H9 (cell line): Measurements from ENCODE around the gene RRAGD. TPM values are rescaled to one million over a fixed set of nuclear protein-coding genes. Genes with fewer than 3 reads are reported as not detected.

Source experiments
- DNase-seq: peaks from one replicate; pipeline ENCODE4 v3.0.0-alpha.2; 2017
- H2AFZ ChIP-seq: one replicate; pipeline ENCODE4 v1.6.1; 2013; ENCODE audit warnings: mild to moderate bottlenecking, low read length, control low read depth, moderate library complexity
- H2AK5ac ChIP-seq: 2 replicates; pipeline ENCODE4 v1.6.1; 2013; ENCODE audit warnings: low read length, control low read depth, mixed read lengths; ENCODE audit not compliant: insufficient read length
- H2BK120ac ChIP-seq: one replicate; pipeline ENCODE4 v1.6.1; 2013; ENCODE audit warnings: low read depth, mild to moderate bottlenecking, low read length, control low read depth, inconsistent platforms; ENCODE audit not compliant: poor library complexity, severe bottlenecking
- H2BK12ac ChIP-seq: 2 replicates; pipeline ENCODE4 v1.6.1; 2013; ENCODE audit warnings: low read length, control low read depth, mixed read lengths, low read depth; ENCODE audit not compliant: insufficient read length
- H2BK15ac ChIP-seq: 2 replicates; pipeline ENCODE4 v1.6.1; 2013; ENCODE audit warnings: low read depth, low read length, control low read depth
- H2BK20ac ChIP-seq: one replicate; pipeline ENCODE4 v1.6.1; 2013; ENCODE audit warnings: low read depth, mild to moderate bottlenecking, low read length, control low read depth, inconsistent platforms; ENCODE audit not compliant: poor library complexity, severe bottlenecking
- H2BK5ac ChIP-seq: 2 replicates; pipeline ENCODE4 v1.6.1; 2013; ENCODE audit warnings: low read length, control low read depth, mixed read lengths; ENCODE audit not compliant: insufficient read length
- H3K14ac ChIP-seq: 2 replicates; pipeline ENCODE4 v1.6.1; 2013; ENCODE audit warnings: low read length, control low read depth; ENCODE audit not compliant: insufficient read depth
- H3K18ac ChIP-seq: 2 replicates; pipeline ENCODE4 v1.6.1; 2013; ENCODE audit warnings: low read depth, mild to moderate bottlenecking, mixed read lengths, low read length, control low read depth; ENCODE audit not compliant: insufficient read length
- H3K23ac ChIP-seq: 2 replicates; pipeline ENCODE4 v1.6.1; 2013; ENCODE audit warnings: low read length, control low read depth, mixed read lengths, low read depth; ENCODE audit not compliant: insufficient read length
- H3K23me2 ChIP-seq: 2 replicates; pipeline ENCODE4 v1.6.1; 2013; ENCODE audit warnings: low read depth, mild to moderate bottlenecking, mixed read lengths, low read length, control low read depth; ENCODE audit not compliant: insufficient read length, poor library complexity, severe bottlenecking
- H3K27ac ChIP-seq: 2 replicates; pipeline ENCODE4 v1.5.1; 2013; ENCODE audit warnings: low read length, control low read depth, mixed read lengths, low read depth; ENCODE audit not compliant: insufficient read length
- H3K27me3 ChIP-seq: 2 replicates; pipeline ENCODE4 v1.6.1; 2013; ENCODE audit warnings: low read length, control low read depth, inconsistent platforms; ENCODE audit not compliant: insufficient read depth
- H3K4ac ChIP-seq: 2 replicates; pipeline ENCODE4 v1.6.1; 2013; ENCODE audit warnings: low read depth, mild to moderate bottlenecking, control low read depth, inconsistent platforms, low read length, moderate library complexity
- H3K4me1 ChIP-seq: 2 replicates; pipeline ENCODE4 v1.6.1; 2013; ENCODE audit warnings: low read length, control low read depth, inconsistent platforms; ENCODE audit not compliant: insufficient read depth
- H3K4me2 ChIP-seq: 2 replicates; pipeline ENCODE4 v1.6.1; 2013; ENCODE audit warnings: low read length, control low read depth, mixed read lengths; ENCODE audit not compliant: insufficient read length, insufficient read depth
- H3K56ac ChIP-seq: 2 replicates; pipeline ENCODE4 v1.6.1; 2013; ENCODE audit warnings: low read depth, mild to moderate bottlenecking, mixed read lengths, low read length, control low read depth; ENCODE audit not compliant: insufficient read length
- H3K79me1 ChIP-seq: 2 replicates; pipeline ENCODE4 v1.6.1; 2013; ENCODE audit warnings: low read depth, mild to moderate bottlenecking, moderate library complexity, low read length, control low read depth, inconsistent platforms; ENCODE audit not compliant: insufficient read depth, poor library complexity, severe bottlenecking
- H3K79me2 ChIP-seq: 2 replicates; pipeline ENCODE4 v1.6.1; 2013; ENCODE audit warnings: low read length, control low read depth, inconsistent platforms; ENCODE audit not compliant: insufficient read depth
- H3K9ac ChIP-seq: 2 replicates; pipeline ENCODE4 v1.6.1; 2013; ENCODE audit warnings: low read length, control low read depth, mixed read lengths; ENCODE audit not compliant: insufficient read length; ENCODE audit errors: extremely low read depth
- H3K9me3 ChIP-seq: one replicate; pipeline ENCODE4 v1.6.1; 2013; ENCODE audit warnings: low read depth, low read length, inconsistent platforms; ENCODE audit not compliant: control insufficient read depth
- H3T11ph ChIP-seq: one replicate; pipeline ENCODE4 v1.6.1; 2013; ENCODE audit warnings: mild to moderate bottlenecking, low read length, control low read depth, inconsistent platforms
- H4K20me1 ChIP-seq: one replicate; pipeline ENCODE4 v1.6.1; 2013; ENCODE audit not compliant: control insufficient read depth, insufficient read length, insufficient read depth
- H4K5ac ChIP-seq: 2 replicates; pipeline ENCODE4 v1.6.1; 2013; ENCODE audit warnings: low read depth, mild to moderate bottlenecking, mixed read lengths, low read length, control low read depth; ENCODE audit not compliant: insufficient read length
- H4K8ac ChIP-seq: replicated peaks from 2 replicates; pipeline ENCODE4 v1.6.1; 2013; ENCODE audit warnings: low read length, control low read depth, mixed read lengths, low read depth; ENCODE audit not compliant: insufficient read length
- H4K91ac ChIP-seq: 2 replicates; pipeline ENCODE4 v1.6.1; 2013; ENCODE audit warnings: low read depth, mild to moderate bottlenecking, moderate library complexity, mixed read lengths, low read length, control low read depth; ENCODE audit not compliant: insufficient read length
- H3K27ac Mint-ChIP-seq, 3 experiments: 2 replicates in 2 of 3; 3 replicates in 1 of 3; pipeline ENCODE4 v1.8.0; 2020 to 2021; ENCODE audit warnings: mixed read lengths in 3 of 3, mild to moderate bottlenecking in 1 of 3, moderate library complexity in 1 of 3
- H3K27me3 Mint-ChIP-seq: 2 replicates; pipeline ENCODE4 v1.8.0; 2021; ENCODE audit warnings: low read depth, mild to moderate bottlenecking, moderate library complexity, mixed read lengths
- H3K36me3 Mint-ChIP-seq, 3 experiments: 2 replicates in 2 of 3; 3 replicates in 1 of 3; pipeline ENCODE4 v1.8.0; 2020 to 2021; ENCODE audit warnings: low read depth in 3 of 3, mixed read lengths in 3 of 3; ENCODE audit not compliant: insufficient read depth in 1 of 3
- H3K4me1 Mint-ChIP-seq, 2 experiments: 2 replicates each; pipeline ENCODE4 v1.8.0; 2020; ENCODE audit warnings: mixed read lengths in 2 of 2
- H3K4me3 Mint-ChIP-seq, 2 experiments: 2 replicates in 1 of 2; 3 replicates in 1 of 2; pipeline ENCODE4 v1.8.0; 2020 to 2021; ENCODE audit warnings: mild to moderate bottlenecking in 2 of 2, mixed read lengths in 2 of 2, moderate library complexity in 1 of 2
- H3K9me3 Mint-ChIP-seq, 2 experiments: 2 replicates in 1 of 2; 3 replicates in 1 of 2; pipeline ENCODE4 v1.8.0; 2020; ENCODE audit warnings: mild to moderate bottlenecking in 2 of 2, mixed read lengths in 2 of 2, moderate library complexity in 1 of 2
- CTCF ChIP-seq: fragments of 200-600 bp; sonication (generic); conservative IDR thresholded peaks from 3 replicates; pipeline ENCODE4 v1.8.0; 2021; ENCODE audit warnings: antibody characterized with exemption, mild to moderate bottlenecking
- WGBS: extraction: QIAGEN DNeasy Blood & Tissue Kit; methylation state at CpG from one replicate; pipeline ENCODE4 v1.1.7; 2013; ENCODE audit warnings: missing lambda C conversion rate, low lambda C conversion rate, mixed read lengths; ENCODE audit not compliant: insufficient read length; ENCODE audit errors: extremely low coverage; 5-methylcytosine and 5-hydroxymethylcytosine counted together
- total RNA-seq: library from RNA; stranded (reverse); gene quantifications from 2 replicates; pipeline ENCODE4 v1.2.1, GENCODE V29; 2021

Gene RRAGD
- total RNA-seq, 1 experiment from 2014 or later: 10.6 TPM

GRCh38 chr6:89385156-89385667, 26.9 kb downstream of the RRAGD start:
- Histone ChIP-seq H3K79me1 (no peaks in the 10 kb centered on the region), H4K20me1 (no peaks in the 10 kb centered on the region), H2BK20ac (no peak overlapping the region), H3K4ac (no peak overlapping the region), H2BK12ac (no peak overlapping the region), H3K23me2 (no peaks in the 10 kb centered on the region), H3K9me3 (no peaks in the 10 kb centered on the region), H3K18ac (no peak overlapping the region), H2AK5ac (no peak overlapping the region), H2BK120ac (no peak overlapping the region), H4K8ac (no peak overlapping the region), H3K27me3 (no peaks in the 10 kb centered on the region), H3K56ac (no peak overlapping the region), H3K4me2 (no peak overlapping the region), H4K91ac (no peak overlapping the region), H2BK15ac (no peak overlapping the region), H3K23ac (no peak overlapping the region), H4K5ac (no peak overlapping the region), H3K4me1 (no peaks in the 10 kb centered on the region), H3T11ph (no peak overlapping the region), H2AFZ (no peak overlapping the region), H2BK5ac (no peak overlapping the region), H3K14ac (no peak overlapping the region), H3K27ac (no peak overlapping the region), H3K79me2 (no peaks in the 10 kb centered on the region), H3K9ac (no peak overlapping the region)
- Mint-ChIP-seq H3K27me3 (no peaks in the 10 kb centered on the region), H3K9me3 (no peaks in the 10 kb centered on the region), H3K36me3 (peaks cover 0 to 4% (median 2%) of the 10 kb centered on the region in 3 experiments; a peak in 5 of 7 replicates), H3K4me3 (no peak overlapping the region), H3K4me1 (peaks cover 7 to 9% of the 10 kb centered on the region in 2 experiments), H3K27ac (peak overlapping the region; percentile 17 to 97 (median 43); a peak in 6 of 7 replicates)
- WGBS: no CpG with 5 or more reads among the region's 5 CpGs
- no peak for DNase-seq
- TF ChIP-seq CTCF: no peak
